ENCODE measurements around the gene LSAMP. TPM values are rescaled to one million over a fixed set of nuclear protein-coding genes. Genes with fewer than 3 reads are reported as not detected.

LSAMP gene
- total and polyA plus RNA-seq, 2 of the 13 experiments (the other 11 are each of a cell fraction or from before 2014, with no cell fraction given), result not detected

DNA sequence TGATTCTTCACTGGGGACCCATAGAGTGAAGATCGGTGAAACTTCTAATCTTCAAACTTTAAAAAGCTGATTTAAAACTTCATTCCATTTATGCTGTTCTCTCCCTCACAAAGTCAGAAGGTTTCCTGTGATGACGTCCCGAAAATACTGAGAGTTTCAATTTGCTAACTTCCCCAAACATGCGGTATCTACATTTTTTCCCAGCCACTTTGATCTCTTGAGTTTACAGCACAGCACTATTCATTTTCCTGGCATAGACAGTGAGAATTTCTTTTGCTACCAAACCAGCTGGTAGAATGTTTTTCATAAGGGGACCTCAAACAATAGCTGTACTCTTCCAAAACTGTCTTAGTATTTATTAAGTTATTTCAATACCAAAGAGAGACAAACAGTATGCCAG is 156.8 kb downstream of the LSAMP start (continued):
- TF ChIP-seq HOXD1 (CRISPR knock-in tag; IDR thresholded peaks at IDR 0.05), result no peak
- TF ChIP-seq, protein P1, sequence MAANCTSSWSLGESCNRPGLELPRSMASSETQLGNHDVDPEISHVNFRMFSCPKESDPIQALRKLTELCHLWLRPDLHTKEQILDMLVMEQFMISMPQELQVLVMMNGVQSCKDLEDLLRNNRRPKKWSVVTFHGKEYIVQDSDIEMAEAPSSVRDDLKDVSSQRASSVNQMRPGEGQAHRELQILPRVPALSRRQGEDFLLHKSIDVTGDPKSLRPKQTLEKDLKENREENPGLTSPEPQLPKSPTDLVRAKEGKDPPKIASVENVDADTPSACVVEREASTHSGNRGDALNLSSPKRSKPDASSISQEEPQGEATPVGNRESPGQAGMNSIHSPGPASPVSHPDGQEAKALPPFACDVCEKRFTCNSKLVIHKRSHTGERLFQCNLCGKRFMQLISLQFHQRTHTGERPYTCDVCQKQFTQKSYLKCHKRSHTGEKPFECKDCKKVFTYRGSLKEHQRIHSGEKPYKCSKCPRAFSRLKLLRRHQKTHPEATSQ (CRISPR knock-in tag; IDR thresholded peaks at IDR 0.05; ENCODE audit: borderline replicate concordance), result no peak

DNA sequence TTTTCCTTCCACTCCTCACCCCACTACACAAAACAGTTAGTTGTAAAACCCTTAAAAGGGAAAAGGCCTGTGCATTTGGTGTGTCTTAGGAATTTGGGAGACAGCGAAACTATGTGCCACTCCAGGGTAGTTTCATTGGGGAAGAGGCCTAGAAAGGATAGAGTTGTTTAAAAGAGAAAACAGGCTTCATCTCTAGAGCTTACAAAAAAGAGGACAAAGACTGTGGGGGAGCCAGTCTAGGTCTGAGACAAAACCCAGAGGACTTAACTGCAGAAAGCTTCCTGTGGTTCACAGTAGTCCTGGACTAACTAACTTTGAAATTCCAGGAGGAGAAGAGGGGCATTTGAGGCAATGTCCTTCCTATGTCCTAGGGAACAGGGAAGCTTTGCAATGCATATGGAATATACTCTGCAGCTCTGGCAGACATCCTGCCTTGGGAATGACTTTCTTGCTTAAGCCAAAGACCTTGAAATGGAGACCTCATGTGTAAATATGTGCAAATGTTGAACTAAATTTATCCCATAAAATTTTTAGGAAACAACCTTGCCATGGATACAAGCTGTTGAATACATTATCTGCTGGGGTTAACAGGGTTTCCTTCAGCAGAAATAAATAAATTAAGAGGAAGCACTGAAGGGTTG is 159.4 kb downstream of the LSAMP start:
- Histone ChIP-seq H3K36me3 (replicated peaks in 1 of 2; ENCODE audit: control insufficient read depth in 1 of 2, insufficient read depth in 2 of 2, low read length in 2 of 2) (no peaks in the 10 kb centered on the region), H3K9ac (ENCODE audit: insufficient read depth, low read depth, low read length) (no peak overlapping the region), H4K20me1 (ENCODE audit: insufficient read depth, low read length) (no peaks in the 10 kb centered on the region), H3K4me2 (ENCODE audit: low read depth, low read length) (no peak overlapping the region), H3K9me3 (ENCODE audit: low read length) (no peaks in the 10 kb centered on the region), H3K27ac (ENCODE audit: extremely low read length, insufficient read depth, low read length) (no peak overlapping the region), H2AFZ (ENCODE audit: low read length) (no peak overlapping the region), H3K4me1 (ENCODE audit: insufficient read depth, low read length) (no peaks in the 10 kb centered on the region), H3K4me3 (replicated peaks in 1 of 3; ENCODE audit: insufficient read depth in 1 of 3, low read depth in 2 of 3, low read length in 3 of 3) (no peak overlapping the region), H3K79me2 (ENCODE audit: insufficient read depth, low read length) (no peaks in the 10 kb centered on the region), H3K27me3 (ENCODE audit: control insufficient read depth in 1 of 2, insufficient read depth in 2 of 2, low read length in 2 of 2) (no peaks in the 10 kb centered on the region; a peak in 1 of 5 replicates)
- 5% methylated on average over 1 of the region's 1 CpG for WGBS (ENCODE audit: low lambda C conversion rate)
- no peak for FAIRE-seq
- intact Hi-C loops (cut with micrococcal nuclease; ENCODE audit: unreplicated experiment), result no loop called here
- TF ChIP-seq STAT5B (CRISPR knock-in tag; IDR thresholded peaks at IDR 0.05) (no peak), NCOA2 (CRISPR knock-in tag; IDR thresholded peaks at IDR 0.05) (no peak), RNF2 (conservative IDR thresholded peaks at IDR 0.05; ENCODE audit: low read depth) (no peak)
- CTCF ChIA-PET (ENCODE audit: low intra/inter-chr PET ratio, low total read pairs), result no interaction called here
- no TSS peak for BruUV-seq (replicated peaks)
- DNase-seq (ENCODE audit: low spot score), result no peak
- POLR2A ChIA-PET, result no interaction called here
- no peak for ATAC-seq
- in situ Hi-C loops (cut with HindIII; ENCODE audit: extremely low pct_ligation_motif_present, low pct_unique_long_range_greater_than_20kb), result no loop called here

Data from HepG2 (cell line).